HG03108 (cell line): Measurements from ENCODE around the gene RHEB.
A peak's percentile ranks its signal among the peaks of the same experiment; 100 is the strongest.
"Not testable (repeated sequence)": the region's sequence is repeated elsewhere in the genome, so short reads cannot be mapped to it uniquely, and the experiment has no call there.

Experiments used
- ATAC-seq: cut with Tn5 transposase; IDR thresholded peaks from one replicate; pipeline ENCODE4 v1.9.1; 2021; ENCODE audit warnings: moderate library complexity; ENCODE audit not compliant: unreplicated experiment

Gene RHEB

DNA sequence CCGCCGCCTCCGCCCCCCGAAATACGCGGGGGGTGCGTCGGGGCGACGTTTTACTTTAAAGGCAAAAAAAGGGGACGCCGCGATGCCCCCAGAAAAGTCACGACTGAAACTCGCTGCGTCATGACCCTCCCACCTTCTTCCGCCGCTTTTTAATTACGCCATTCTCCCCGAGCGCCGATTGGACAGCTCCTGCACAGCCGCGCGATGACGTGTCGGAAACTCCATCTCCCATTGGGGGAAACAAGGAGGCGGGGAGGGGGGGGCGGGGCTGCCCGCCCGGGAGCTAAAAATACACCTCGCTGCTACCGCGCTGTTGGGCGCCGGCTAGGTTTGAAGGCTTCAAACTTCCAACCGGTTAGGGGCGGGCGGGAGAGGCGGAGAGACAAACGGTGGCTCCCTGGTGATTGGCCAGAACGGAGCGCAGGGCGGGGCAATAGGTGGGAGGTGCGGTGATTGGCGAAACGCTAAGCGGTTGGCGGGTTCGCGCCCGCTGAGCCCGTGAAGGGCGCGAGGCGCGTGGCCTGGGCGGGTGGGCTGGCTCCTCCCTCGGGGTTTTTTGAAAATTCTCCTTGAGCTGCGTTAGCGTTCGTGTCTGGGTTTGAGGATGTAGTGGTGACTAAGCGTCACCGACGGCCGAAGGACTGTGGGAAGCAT, at the start of gene RHEB:
RHEB (minus strand) TSS at position 131 of the 654 bp plus-strand sequence. CDS start 384 bp downstream, outside the sequence.
- ATAC-seq, result peak; percentile 75

- no peak for ATAC-seq
Measured at GRCh38 chr7:151566897-151567320, 47.2 kb upstream of the RHEB start.

DNA sequence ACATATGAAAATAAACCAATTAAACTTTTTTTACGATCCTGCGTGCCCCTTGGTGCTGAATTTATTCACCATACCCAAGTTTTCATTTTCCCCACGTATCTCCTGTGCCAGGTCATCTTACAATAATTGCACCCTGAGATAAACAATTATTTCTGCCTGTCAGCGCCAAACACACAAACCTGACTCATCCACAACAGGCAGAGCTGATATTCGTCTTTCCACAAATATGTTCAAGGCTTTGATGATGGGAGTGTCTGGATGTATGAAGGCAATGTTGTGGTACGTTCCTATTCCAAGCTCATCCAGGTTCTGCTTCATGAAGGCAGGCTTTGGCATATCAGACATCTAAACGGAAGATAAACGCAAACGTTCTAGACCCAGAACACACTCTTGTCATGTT, 45.8 kb upstream of the RHEB start:
- ATAC-seq, result no peak

DNA sequence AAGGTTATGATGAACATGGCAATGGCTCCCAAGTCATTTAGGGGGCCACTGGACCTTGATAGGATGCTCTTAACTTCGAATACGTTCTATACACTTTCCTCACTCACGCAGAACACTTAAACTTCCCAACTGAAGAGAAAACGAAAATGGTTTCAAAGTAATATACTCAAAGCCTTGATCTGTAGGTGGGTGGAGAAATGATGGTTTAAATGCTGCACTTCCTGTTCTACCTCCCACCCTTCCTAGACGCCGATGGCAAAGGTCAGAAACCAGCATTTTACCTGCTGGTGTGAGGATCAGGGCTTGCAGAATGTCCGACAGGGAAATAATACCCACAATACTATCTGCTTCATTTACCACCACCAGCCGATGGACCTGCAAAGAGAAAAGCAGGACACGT, 40.5 kb upstream of the RHEB start:
- no peak for ATAC-seq

- no peak for ATAC-seq
Measured at GRCh38 chr7:151559557-151560183, 40.0 kb upstream of the RHEB start.

DNA sequence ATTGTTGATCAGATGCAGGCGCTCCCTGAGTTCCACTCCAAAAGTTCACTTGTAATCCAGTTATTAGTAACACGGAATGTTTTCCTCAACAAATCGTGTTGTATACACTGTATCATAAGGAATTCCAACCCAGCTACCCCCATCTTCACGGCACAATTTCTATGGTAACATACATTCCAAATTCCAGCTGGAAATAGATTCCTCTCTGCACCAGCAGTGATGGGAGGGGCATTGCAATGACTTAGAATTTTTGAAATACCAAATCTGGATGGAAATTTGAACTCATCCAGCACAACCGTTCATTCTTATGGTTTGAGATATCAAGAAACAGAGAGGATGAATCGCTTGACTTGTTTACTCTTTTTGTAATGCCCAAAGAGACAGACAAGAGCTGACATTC, 38.9 kb upstream of the RHEB start:
- ATAC-seq, result no peak

GRCh38 chr7:151556592-151556991, 36.9 kb upstream of the RHEB start:
- ATAC-seq, result no peak

- ATAC-seq, result no peak
Measured at GRCh38 chr7:151553356-151553755, 33.7 kb upstream of the RHEB start.

GRCh38 chr7:151552352-151553028, 32.8 kb upstream of the RHEB start:
- ATAC-seq, result no peak

DNA sequence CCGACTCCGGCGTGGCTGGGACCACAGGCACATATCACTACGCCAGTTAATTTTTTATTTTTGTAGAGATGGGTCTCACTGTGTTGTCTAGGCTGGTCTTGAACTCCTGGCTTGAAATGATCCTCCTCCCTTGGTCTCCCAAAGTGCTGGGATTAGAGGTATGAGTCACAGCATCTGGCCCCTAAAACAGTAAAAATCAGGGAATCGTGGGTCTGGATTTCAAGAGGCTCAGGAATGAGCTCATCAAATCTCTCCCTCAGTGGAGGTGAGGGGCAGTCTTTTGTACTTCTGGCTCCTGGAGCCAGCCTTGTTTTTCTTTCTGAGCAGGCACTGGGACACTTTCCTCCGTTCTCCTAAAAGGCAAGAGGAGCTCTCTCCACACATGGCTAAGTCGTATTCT, 32.1 kb upstream of the RHEB start:
- ATAC-seq, result no peak

GRCh38 chr7:151550656-151551286, 31.1 kb upstream of the RHEB start:
- ATAC-seq, result no peak

DNA sequence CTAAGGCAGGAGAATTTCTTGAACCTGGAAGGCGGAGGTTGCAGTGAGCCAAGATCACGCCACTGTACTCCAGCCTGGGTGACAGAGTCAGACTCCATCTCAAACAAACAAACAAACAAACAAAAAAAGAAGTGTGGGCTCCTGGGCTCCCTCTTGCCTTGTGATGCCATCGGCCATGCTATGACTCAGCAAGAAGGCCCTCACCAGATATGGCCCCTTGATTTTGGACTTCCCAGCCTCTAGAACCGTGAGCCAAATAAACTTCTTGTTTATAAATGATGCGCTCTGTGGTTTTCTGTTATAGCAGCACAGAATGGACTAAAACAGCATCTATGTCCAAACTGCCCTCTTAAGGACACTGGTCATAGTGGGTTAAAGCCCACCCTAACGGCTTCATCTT, 29.9 kb upstream of the RHEB start:
- no peak for ATAC-seq

DNA sequence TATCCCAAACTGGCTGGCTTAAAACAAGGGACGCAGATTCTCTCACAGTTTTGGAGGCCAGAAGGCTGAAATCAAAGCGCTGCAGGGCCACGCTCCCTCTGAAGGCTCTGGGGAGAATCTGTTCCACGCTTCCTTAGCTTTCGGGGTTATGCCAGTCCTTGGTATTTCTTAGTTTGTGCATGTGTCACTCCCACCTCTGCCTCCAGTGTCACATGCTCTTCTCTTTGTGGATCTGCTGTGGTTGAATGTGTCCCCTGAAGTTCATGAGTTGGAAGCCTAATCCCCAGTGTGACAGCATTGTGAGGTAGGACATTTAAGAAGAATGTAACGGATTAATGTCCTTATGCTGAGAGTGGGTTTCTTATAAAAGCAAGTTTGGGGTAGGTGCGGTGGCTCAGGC, 29.4 kb upstream of the RHEB start:
- no peak for ATAC-seq

GRCh38 chr7:151544183-151544582, 24.5 kb upstream of the RHEB start:
- no peak for ATAC-seq

- ATAC-seq, result no peak
Measured at GRCh38 chr7:151542606-151543130, 23.0 kb upstream of the RHEB start.

DNA sequence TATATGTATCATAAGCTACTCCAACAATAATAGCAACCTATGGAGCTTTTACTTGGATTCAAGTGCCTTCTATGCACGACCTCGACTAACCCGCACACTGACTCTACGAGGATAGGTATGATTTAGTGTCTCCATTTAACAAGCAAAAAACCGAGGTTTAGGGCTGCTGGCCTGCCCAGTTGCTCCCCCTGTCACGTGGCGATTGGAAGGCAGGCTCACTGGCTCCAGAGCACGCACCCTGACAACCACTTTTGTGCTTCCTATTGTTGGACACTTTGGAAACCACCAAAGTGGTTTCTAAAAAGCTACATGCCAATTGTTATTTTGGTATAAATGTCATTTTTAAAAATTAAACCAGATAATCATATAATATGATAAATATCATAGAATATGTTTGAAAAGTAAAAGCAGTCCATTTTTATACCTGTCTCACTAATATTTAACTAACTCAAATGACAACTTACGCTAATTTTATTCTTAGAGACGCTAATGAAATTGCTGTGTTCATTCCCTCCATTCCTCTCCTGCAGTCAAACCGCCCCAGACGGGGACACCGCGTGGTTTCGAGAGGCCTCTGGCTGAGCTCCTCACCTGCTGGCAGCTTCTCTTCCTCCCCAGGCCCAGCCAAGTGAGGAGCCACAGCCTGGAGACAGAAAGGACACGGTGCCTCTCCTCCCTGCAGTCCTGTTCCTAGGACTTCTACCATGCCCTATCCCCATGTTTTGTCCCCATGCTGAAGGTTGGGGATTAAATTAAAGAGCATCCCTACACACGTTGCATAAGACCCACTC, 22.2 kb upstream of the RHEB start:
- no peak for ATAC-seq

DNA sequence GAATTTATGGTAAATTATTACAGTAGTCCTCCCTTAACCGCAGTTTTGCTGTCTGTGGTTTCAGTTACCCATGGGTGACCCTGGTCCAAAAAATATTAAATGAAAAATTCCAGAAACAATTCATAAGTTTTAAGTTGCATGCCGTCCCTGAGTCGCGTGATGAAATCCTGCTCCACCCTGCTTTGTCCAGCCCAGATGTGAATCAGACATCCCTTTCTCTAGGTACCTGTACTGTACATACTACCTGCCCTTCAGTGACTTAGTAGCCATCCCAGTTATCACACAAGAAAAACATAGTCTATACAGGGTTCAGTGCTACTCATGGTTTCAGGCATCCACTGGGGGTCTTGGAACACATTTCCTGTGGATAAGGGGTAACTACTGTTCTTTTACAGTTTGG, 20.5 kb upstream of the RHEB start:
- no peak for ATAC-seq

DNA sequence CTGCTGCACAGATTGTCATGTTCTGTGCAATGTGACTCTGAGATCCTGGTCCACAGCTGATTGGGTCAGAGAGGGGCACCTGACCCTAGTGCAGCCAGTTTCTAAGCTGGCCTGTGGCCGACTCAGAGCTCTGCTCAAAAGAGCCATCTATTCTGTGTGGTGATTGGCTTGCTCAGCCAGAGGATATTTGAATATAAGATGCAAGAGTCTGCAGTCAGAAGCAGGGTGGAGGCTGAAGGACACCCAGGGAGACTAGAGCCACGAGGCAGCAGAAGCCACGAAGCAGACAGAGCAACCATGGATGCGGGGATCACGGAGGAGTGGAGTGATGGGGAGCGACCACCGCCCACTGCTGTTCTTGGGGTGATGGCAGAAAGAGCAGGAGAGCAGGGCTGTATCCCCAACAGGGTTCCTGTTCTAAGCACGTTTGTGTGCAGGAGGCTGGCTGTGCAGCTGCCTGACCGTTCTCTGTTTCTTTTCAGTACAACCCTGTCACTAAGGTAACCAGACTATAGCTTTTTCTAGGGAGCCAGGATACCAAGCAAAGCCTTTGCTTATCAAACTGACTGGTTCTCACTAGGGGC, 19.5 kb upstream of the RHEB start:
- ATAC-seq, result no peak

- no peak for ATAC-seq
Measured at GRCh38 chr7:151537818-151538561, 18.3 kb upstream of the RHEB start.

- not testable (repeated sequence) for ATAC-seq
Measured at GRCh38 chr7:151536178-151536577, 16.5 kb upstream of the RHEB start.
